ENCODE measurements around the gene DCPS. TPM values are rescaled to one million over a fixed set of nuclear protein-coding genes. Genes with fewer than 3 reads are reported as not detected.

DCPS gene
- polyA plus RNA-seq, 1 of the 3 experiments (the other 2 are of a cell fraction): 48.1 TPM

GRCh38 chr11:126343051-126343450 lies 39.2 kb downstream of the DCPS start (continued):
- TF ChIP-seq POLR2AphosphoS5 (IDR thresholded peaks at IDR 0.05; ENCODE audit: low read depth, low read length): no peak
- TF ChIP-seq NFIC (IDR thresholded peaks at IDR 0.05; ENCODE audit: borderline replicate concordance): no peak

GRCh38 chr11:126344141-126345080 lies 40.6 kb downstream of the DCPS start:
- Histone ChIP-seq H3K9ac (no peak overlapping the region), H2AFZ (ENCODE audit: low read depth) (no peak overlapping the region), H4K20me1 (ENCODE audit: insufficient read depth) (no peaks in the 10 kb centered on the region), H3K36me3 (replicated peaks in 1 of 2; ENCODE audit: control insufficient read depth in 1 of 2, insufficient read depth in 2 of 2, low read length in 1 of 2) (peaks cover 4 to 8% of the 10 kb centered on the region in 2 experiments), H3K9me3 (no peaks in the 10 kb centered on the region), H3K27me3 (ENCODE audit: insufficient read depth) (no peaks in the 10 kb centered on the region), H3F3A (replicated peaks; ENCODE audit: insufficient read depth) (peaks cover 16% of the 10 kb centered on the region), H3K4me2 (no peak overlapping the region), H3K9me2 (no peaks in the 10 kb centered on the region), H3K27ac (ENCODE audit: low read depth in 2 of 2, low read length in 1 of 2) (no peak overlapping the region), H3K4me1 (ENCODE audit: control insufficient read depth in 1 of 2, insufficient read depth in 2 of 2, low read depth in 1 of 2, low read length in 1 of 2) (peaks cover 29 to 45% of the 10 kb centered on the region in 2 experiments; a peak in 3 of 4 replicates), H3K4me3 (ENCODE audit: low read depth in 2 of 2, low read length in 1 of 2) (no peak overlapping the region), H3K79me2 (ENCODE audit: insufficient read depth) (peaks cover 22% of the 10 kb centered on the region)
- ChIA-PET POLR2A (no interaction called here), CTCF (interaction anchor here (0.7 to 1.4 kb wide), 3 partner anchors 34 to 136 kb away, joined by 3 to 4 read pairs (median 3); no protein-coding TSS in a partner anchor)
- WGBS (ENCODE audit: low lambda C conversion rate): 91% methylated on average over 8 of the region's 11 CpGs
- no peak for DNase-seq
- TF ChIP-seq TEAD4 (IDR thresholded peaks at IDR 0.05; ENCODE audit: borderline replicate concordance, insufficient read depth) (no peak), FOSL2 (IDR thresholded peaks at IDR 0.05; ENCODE audit: borderline replicate concordance, low read depth) (no peak), ZBTB33 (IDR thresholded peaks at IDR 0.05; ENCODE audit: borderline replicate concordance, low read depth) (no peak), RXRA (IDR thresholded peaks at IDR 0.05; ENCODE audit: borderline replicate concordance, low read depth) (no peak)

- ChIA-PET CTCF (interaction anchor here (1.3 kb wide), 1 partner anchor 35 kb away, joined by 3 read pairs; no protein-coding TSS in a partner anchor), POLR2A (no interaction called here)
- Histone ChIP-seq H3K4me3 (ENCODE audit: low read depth in 2 of 2, low read length in 1 of 2) (no peak overlapping the region), H2AFZ (ENCODE audit: low read depth) (no peak overlapping the region), H3K9ac (no peak overlapping the region), H3K9me3 (no peaks in the 10 kb centered on the region), H3F3A (replicated peaks; ENCODE audit: insufficient read depth) (peaks cover 16% of the 10 kb centered on the region), H3K27me3 (ENCODE audit: insufficient read depth) (no peaks in the 10 kb centered on the region), H3K36me3 (replicated peaks in 1 of 2; ENCODE audit: control insufficient read depth in 1 of 2, insufficient read depth in 2 of 2, low read length in 1 of 2) (peaks cover 4 to 8% of the 10 kb centered on the region in 2 experiments), H3K9me2 (no peaks in the 10 kb centered on the region), H3K4me2 (no peak overlapping the region), H3K4me1 (ENCODE audit: control insufficient read depth in 1 of 2, insufficient read depth in 2 of 2, low read depth in 1 of 2, low read length in 1 of 2) (peaks cover 26 to 46% of the 10 kb centered on the region in 2 experiments; a peak in 3 of 4 replicates), H3K27ac (ENCODE audit: low read depth in 2 of 2, low read length in 1 of 2) (no peak overlapping the region), H3K79me2 (ENCODE audit: insufficient read depth) (peaks cover 28% of the 10 kb centered on the region), H4K20me1 (ENCODE audit: insufficient read depth) (no peaks in the 10 kb centered on the region)
- 97% methylated on average over 12 of the region's 16 CpGs for WGBS (ENCODE audit: low lambda C conversion rate)
- no peak for DNase-seq
- TF ChIP-seq YY1 (IDR thresholded peaks at IDR 0.05; ENCODE audit: low read depth): no peak
- TF ChIP-seq EZH2phosphoT487 (IDR thresholded peaks at IDR 0.05; ENCODE audit: borderline replicate concordance, low read depth): no peak
- TF ChIP-seq RAD21 (IDR thresholded peaks at IDR 0.05; ENCODE audit: low read length): no peak
- no peak for TF ChIP-seq JUND (IDR thresholded peaks at IDR 0.05)
- TF ChIP-seq SMC3 (IDR thresholded peaks at IDR 0.05; ENCODE audit: low read depth, low read length): no peak
- TF ChIP-seq USF1 (IDR thresholded peaks at IDR 0.05; ENCODE audit: borderline replicate concordance, low read depth): no peak
- TF ChIP-seq USF2 (IDR thresholded peaks at IDR 0.05; ENCODE audit: borderline replicate concordance, low read depth, low read length): no peak
- no peak for TF ChIP-seq RXRA (IDR thresholded peaks at IDR 0.05; ENCODE audit: borderline replicate concordance, low read depth)
- TF ChIP-seq ZBTB33 (IDR thresholded peaks at IDR 0.05; ENCODE audit: borderline replicate concordance, low read depth): no peak
- TF ChIP-seq PBX3 (IDR thresholded peaks at IDR 0.05): no peak
Measured at GRCh38 chr11:126345283-126345682, 41.4 kb downstream of the DCPS start.

Measured in SK-N-SH (cell line).